GM13977 (cell line): ENCODE data around the gene NEXMIF.
"Not testable (repeated sequence)": the region's sequence is repeated elsewhere in the genome, so short reads cannot be mapped to it uniquely, and the experiment has no call there.

Experiments
- DNase-seq: peaks from one replicate; pipeline ENCODE4 v3.0.0; 2012; ENCODE audit warnings: low spot score
- CTCF ChIP-seq: IDR thresholded peaks from 2 replicates; pipeline ENCODE4 v1.5.1; 2012; ENCODE audit warnings: mild to moderate bottlenecking, control low read depth; ENCODE audit not compliant: insufficient read depth; ENCODE audit errors: extremely low read depth, missing control alignments
- in situ Hi-C: fragments of 300-500 bp; cut with MboI; formaldehyde crosslinking; loops from one replicate; pipeline ENCODE4 v1.12.0; 2022; ENCODE audit warnings: low sequenced_read_pairs, low pct_unique_long_range_greater_than_20kb, mixed read lengths, inconsistent platforms; ENCODE audit not compliant: unreplicated experiment

The NEXMIF gene

GRCh38 chrX:74925225-74926088 lies at the start of gene NEXMIF:
NEXMIF (minus strand) TSS chrX:74925452.
- DNase-seq, result peak; percentile 65
- peak; percentile 30 for TF ChIP-seq CTCF
- in situ Hi-C loops, result no loop called here

GRCh38 chrX:74961962-74962361 lies 36.7 kb upstream of the NEXMIF start:
- in situ Hi-C loops, result not testable (repeated sequence)

GRCh38 chrX:74949717-74950116 lies 24.5 kb upstream of the NEXMIF start:
- no peak for TF ChIP-seq CTCF
- in situ Hi-C loops, result no loop called here

More at GRCh38 chrX:74961962-74962361, 36.7 kb upstream of the NEXMIF start:
- DNase-seq, result not testable (repeated sequence)

GRCh38 chrX:74940414-74940813 lies 15.2 kb upstream of the NEXMIF start:
- no peak for TF ChIP-seq CTCF
- in situ Hi-C loops, result no loop called here
- DNase-seq, result no peak

More at GRCh38 chrX:74949717-74950116, 24.5 kb upstream of the NEXMIF start:
- DNase-seq, result no peak

DNA sequence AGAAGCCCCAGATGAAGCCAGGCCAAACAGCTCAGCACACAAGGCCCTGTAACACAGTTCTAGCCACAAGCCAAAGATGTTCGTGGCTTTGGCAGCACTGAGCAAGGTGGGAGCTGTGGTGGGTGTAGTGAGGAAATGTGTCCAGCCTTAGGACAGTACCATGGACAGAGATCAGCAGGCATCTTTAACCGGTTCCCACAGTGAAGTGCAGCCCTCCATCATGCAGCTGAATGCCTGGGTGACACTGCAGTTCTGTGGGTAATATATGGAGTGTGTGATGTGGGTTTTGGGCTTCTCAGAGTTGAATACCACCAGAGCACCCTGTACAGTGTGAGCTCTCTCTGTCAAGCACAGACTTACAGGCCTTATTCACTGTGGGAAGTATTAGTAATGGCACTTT lies 6.0 kb upstream of the NEXMIF start:
- in situ Hi-C loops, result no loop called here
- no peak for TF ChIP-seq CTCF
- DNase-seq, result no peak

DNA sequence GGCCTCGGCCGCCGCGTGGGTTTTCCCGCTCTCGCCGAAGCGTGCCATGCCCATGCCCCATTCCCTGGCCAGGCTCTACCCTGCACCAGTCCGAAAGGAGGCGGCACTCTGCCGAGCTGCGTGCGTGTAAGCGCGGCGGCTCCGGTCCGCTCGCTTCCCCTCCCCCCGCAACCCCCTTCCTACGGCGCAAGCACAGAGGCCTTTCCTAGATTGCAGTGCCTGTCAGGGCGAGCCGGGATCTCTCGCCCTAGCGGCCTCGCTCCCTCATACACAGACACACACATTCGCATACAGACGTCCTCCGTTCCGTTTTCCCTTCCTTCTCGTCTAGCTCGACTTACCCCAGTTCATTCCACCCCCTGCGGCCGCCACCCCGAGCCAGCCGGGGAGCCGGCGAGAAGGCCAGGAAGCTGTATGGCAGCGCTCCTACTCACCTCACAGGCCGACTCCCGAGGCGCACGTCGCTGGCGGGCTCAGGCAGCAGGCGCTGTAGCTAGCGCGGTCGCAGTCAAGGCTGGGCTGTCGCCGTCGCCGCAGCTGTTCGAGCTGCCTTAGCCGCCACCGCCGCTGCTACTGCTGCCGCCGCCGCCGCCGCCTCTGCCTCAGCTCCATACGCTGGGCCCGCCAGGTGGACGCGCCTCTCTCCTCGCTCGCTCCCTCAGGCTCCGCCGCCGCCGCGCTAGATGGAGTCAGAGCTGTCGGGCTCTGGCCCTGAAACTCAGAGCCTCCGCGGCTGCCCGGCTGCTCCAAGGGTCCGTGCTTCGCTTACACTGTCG lies 615 bp downstream of the NEXMIF start:
- in situ Hi-C loops, result loop anchor here (25.0 kb wide), 1 partner anchor 312 kb away; the partner anchor contains the start of gene RLIM
- peak; percentile 58 for DNase-seq
- no peak for TF ChIP-seq CTCF
